GM23338 (cell line): ENCODE results near the gene KCTD12. TPM values are rescaled to one million over a fixed set of nuclear protein-coding genes. Genes with fewer than 3 reads are reported as not detected.

Source experiments
- ATAC-seq: fragments of 200-7000 bp; cut with Tn5 transposase; 3 replicates; pipeline ENCODE4 v1.9.1; 2020
- DNase-seq: peaks from one replicate; pipeline ENCODE4 v3.0.0-alpha.2; 2015; ENCODE audit warnings: low spot score
- H2AFZ ChIP-seq: fragments of 200-600 bp; sonication (generic); 2 replicates; pipeline ENCODE4 v1.8.0; 2016; ENCODE audit warnings: antibody characterized with exemption, mild to moderate bottlenecking, moderate library complexity
- H3F3A ChIP-seq: fragments of 200-600 bp; sonication (generic); replicated peaks from 2 replicates; pipeline ENCODE4 v1.8.0; 2017; ENCODE audit warnings: antibody characterized with exemption, mixed run types, low read depth
- H3K27ac ChIP-seq: fragments of 200-600 bp; sonication (generic); 2 replicates; pipeline ENCODE4 v1.6.1; 2016; ENCODE audit warnings: low read depth
- H3K27me3 ChIP-seq: fragments of 200-600 bp; sonication (generic); 2 replicates; pipeline ENCODE4 v1.8.0; 2016; ENCODE audit warnings: mild to moderate bottlenecking, mixed run types, moderate library complexity; ENCODE audit not compliant: insufficient read depth
- H3K36me3 ChIP-seq: fragments of 200-600 bp; sonication (generic); 2 replicates; pipeline ENCODE4 v1.8.0; 2016; ENCODE audit warnings: mild to moderate bottlenecking; ENCODE audit not compliant: insufficient read depth
- H3K4me1 ChIP-seq: fragments of 200-600 bp; sonication (generic); 2 replicates; pipeline ENCODE4 v1.8.0; 2016; ENCODE audit warnings: mild to moderate bottlenecking, moderate library complexity; ENCODE audit not compliant: insufficient read depth
- H3K4me2 ChIP-seq: fragments of 200-600 bp; sonication (generic); 2 replicates; pipeline ENCODE4 v1.7.1; 2017; ENCODE audit warnings: mixed run types
- H3K4me3 ChIP-seq: fragments of 200-600 bp; sonication (generic); 2 replicates; pipeline ENCODE4 v1.6.1; 2016; ENCODE audit warnings: mixed run types
- H3K79me2 ChIP-seq: fragments of 200-600 bp; sonication (generic); replicated peaks from 2 replicates; pipeline ENCODE4 v1.8.0; 2017; ENCODE audit warnings: mild to moderate bottlenecking; ENCODE audit not compliant: insufficient read depth
- H3K9me2 ChIP-seq: fragments of 200-600 bp; sonication (generic); 2 replicates; pipeline ENCODE4 v1.8.0; 2017; ENCODE audit not compliant: insufficient read depth
- H4K20me1 ChIP-seq: fragments of 200-600 bp; sonication (generic); replicated peaks from 2 replicates; pipeline ENCODE4 v1.8.0; 2017; ENCODE audit warnings: mild to moderate bottlenecking; ENCODE audit not compliant: insufficient read depth
- H3K27ac Mint-ChIP-seq: 2 replicates; pipeline ENCODE4 v1.8.0; 2020; ENCODE audit warnings: inconsistent platforms, mild to moderate bottlenecking, moderate library complexity, mixed read lengths
- H3K27me3 Mint-ChIP-seq: 3 replicates; pipeline ENCODE4 v1.8.0; 2022; ENCODE audit warnings: low read depth, mild to moderate bottlenecking, moderate library complexity, mixed read lengths, inconsistent platforms; ENCODE audit not compliant: insufficient read depth, poor library complexity
- H3K36me3 Mint-ChIP-seq: 3 replicates; pipeline ENCODE4 v1.8.0; 2021; ENCODE audit warnings: low read depth, mild to moderate bottlenecking, inconsistent platforms, moderate library complexity, mixed read lengths
- H3K4me1 Mint-ChIP-seq: 3 replicates; pipeline ENCODE4 v1.8.0; 2020; ENCODE audit warnings: mild to moderate bottlenecking, inconsistent platforms, mixed read lengths
- H3K4me3 Mint-ChIP-seq: 3 replicates; pipeline ENCODE4 v1.8.0; 2021; ENCODE audit warnings: moderate library complexity, mild to moderate bottlenecking, inconsistent platforms, mixed read lengths
- H3K9me3 Mint-ChIP-seq: 3 replicates; pipeline ENCODE4 v1.8.0; 2020; ENCODE audit warnings: moderate library complexity, mild to moderate bottlenecking, inconsistent platforms, mixed read lengths
- JUNB ChIP-seq: IDR thresholded peaks from one replicate; pipeline ENCODE4 v1.6.1; 2016; ENCODE audit warnings: antibody characterized with exemption; ENCODE audit not compliant: unreplicated experiment
- POLR2AphosphoS5 ChIP-seq: IDR thresholded peaks from 2 replicates; pipeline ENCODE4 v1.6.1; 2016; ENCODE audit warnings: antibody characterized with exemption, low read depth
- REST ChIP-seq: IDR thresholded peaks from one replicate; pipeline ENCODE4 v1.6.1; 2018; ENCODE audit warnings: antibody characterized with exemption; ENCODE audit not compliant: unreplicated experiment
- STAT1 ChIP-seq: IDR thresholded peaks from one replicate; pipeline ENCODE4 v1.6.1; 2016; ENCODE audit warnings: antibody characterized with exemption; ENCODE audit not compliant: unreplicated experiment
- ZNF114 ChIP-seq: fragments of 250-450 bp; sonication (Bioruptor Pico); IDR thresholded peaks from 2 replicates; pipeline ENCODE4 v1.5.0; 2020; ENCODE audit warnings: mild to moderate bottlenecking, moderate library complexity
- ZNF331 ChIP-seq: fragments of 250-450 bp; sonication (Bioruptor Pico); IDR thresholded peaks from 2 replicates; pipeline ENCODE4 v1.5.0; 2020; ENCODE audit warnings: low read depth, mild to moderate bottlenecking, moderate library complexity
- ZNF462 ChIP-seq: fragments of 250-450 bp; sonication (Bioruptor Pico); IDR thresholded peaks from 2 replicates; pipeline ENCODE4 v1.5.0; 2020; ENCODE audit warnings: mild to moderate bottlenecking, moderate library complexity
- polyA plus RNA-seq: library from polyadenylated mRNA; unstranded; fragments of >200 nt; fragmentation: Nextera tagmentation; extraction: Ambion mirVana; gene quantifications from 2 replicates; pipeline ENCODE4 v1.2.1, GENCODE V29; 2016
- total RNA-seq: library from RNA; depleted of rRNA; stranded (reverse); fragments of >200 nt; shearing (Covaris generic); gene quantifications from 2 replicates; pipeline ENCODE4 v1.2.3, GENCODE V29; 2014

The KCTD12 gene
- total and polyA plus RNA-seq, 2 experiments from 2014 or later: 3.3 to 12.0 TPM

GRCh38 chr13:76929851-76930374, 43.7 kb upstream of the KCTD12 start:
- Histone ChIP-seq H3K4me1 (no peaks in the 10 kb centered on the region), H3F3A (no peaks in the 10 kb centered on the region), H3K4me3 (no peak overlapping the region), H2AFZ (no peak overlapping the region), H3K27me3 (no peaks in the 10 kb centered on the region), H4K20me1 (no peaks in the 10 kb centered on the region), H3K36me3 (no peaks in the 10 kb centered on the region), H3K79me2 (no peaks in the 10 kb centered on the region), H3K4me2 (no peak overlapping the region), H3K27ac (no peak overlapping the region), H3K9me2 (no peaks in the 10 kb centered on the region)
- no peak overlapping the region for H3K27ac Mint-ChIP-seq
- DNase-seq (no peak), ATAC-seq (no peak)
- TF ChIP-seq STAT1 (no peak), ZNF331 (CRISPR knock-in tag) (no peak), POLR2AphosphoS5 (no peak), JUNB (no peak), ZNF114 (CRISPR knock-in tag) (no peak), REST (no peak), ZNF462 (CRISPR knock-in tag) (no peak)
- no peaks in the 10 kb centered on the region for H3K27me3 Mint-ChIP-seq
- no peak overlapping the region for H3K4me3 Mint-ChIP-seq
- 0 out of 3 replicates have a peak, but pooled peaks cover 7% of the 10 kb centered on the region for H3K4me1 Mint-ChIP-seq
- H3K9me3 Mint-ChIP-seq: no peaks in the 10 kb centered on the region
- H3K36me3 Mint-ChIP-seq: no peaks in the 10 kb centered on the region
